Suprapubic skin (tissue), 4 donors: ENCODE measurements around the gene CAMK1D. TPM values are rescaled to one million over a fixed set of nuclear protein-coding genes. Genes with fewer than 3 reads are reported as not detected.

Experiments
- DNase-seq, 2 donors: peaks; one replicate each; pipeline ENCODE4 v3.0.0-alpha.2; 2019; ENCODE audit warnings: low spot score in 2 of 2
- H3K27ac ChIP-seq: fragments of 200-600 bp; sonication (generic); one replicate; pipeline ENCODE4 v1.5.1; 2019
- H3K27me3 ChIP-seq: fragments of 200-600 bp; sonication (generic); one replicate; pipeline ENCODE4 v1.5.1; 2019
- H3K36me3 ChIP-seq: fragments of 200-600 bp; sonication (generic); one replicate; pipeline ENCODE4 v1.5.1; 2019
- H3K4me1 ChIP-seq: fragments of 200-600 bp; sonication (generic); one replicate; pipeline ENCODE4 v1.5.1; 2019
- H3K4me3 ChIP-seq: fragments of 200-600 bp; sonication (generic); one replicate; pipeline ENCODE4 v1.5.1; 2019; ENCODE audit warnings: mild to moderate bottlenecking
- H3K9me3 ChIP-seq: fragments of 200-600 bp; sonication (generic); one replicate; pipeline ENCODE4 v1.5.1; 2019
- EP300 ChIP-seq: sonication (generic); formaldehyde crosslinking; IDR thresholded peaks from one replicate; pipeline ENCODE4 v1.6.1; 2017; ENCODE audit warnings: antibody characterized with exemption
- POLR2A ChIP-seq, 2 donors: fragments of 450-650 bp; IDR thresholded peaks; one replicate each; pipeline ENCODE4 v1.6.1; 2017; ENCODE audit warnings: antibody characterized with exemption in 2 of 2, mild to moderate bottlenecking in 2 of 2, moderate library complexity in 2 of 2
- POLR2AphosphoS5 ChIP-seq, 3 donors: sonication (generic); formaldehyde crosslinking; IDR thresholded peaks; one replicate each; pipeline ENCODE4 v1.6.1; 2017; ENCODE audit warnings: antibody characterized with exemption in 3 of 3
- WGBS: methylation state at CpG from one replicate; pipeline ENCODE4 v1.1.5; 2018; 5-methylcytosine and 5-hydroxymethylcytosine counted together
- total RNA-seq, 4 donors: library from RNA; depleted of rRNA; stranded (reverse); fragments of >200 nt; gene quantifications; one replicate each; pipeline ENCODE4 v1.1.0, GENCODE V29; 2016
- TF ChIP-seq, protein P1 (sequence below), 2 donors: fragments of 200-600 bp in 1 of 2; fragments of 450-650 bp in 1 of 2; sonication (generic) in 1 of 2; IDR thresholded peaks; one replicate each; pipeline ENCODE4 v1.5.1; 2016 to 2019; ENCODE audit warnings: antibody characterized with exemption in 2 of 2, mild to moderate bottlenecking in 1 of 2, moderate library complexity in 1 of 2

CAMK1D gene
- total RNA-seq, 4 donors from 2014 or later: 26.4 to 31.3 (median 30.2) TPM

DNA sequence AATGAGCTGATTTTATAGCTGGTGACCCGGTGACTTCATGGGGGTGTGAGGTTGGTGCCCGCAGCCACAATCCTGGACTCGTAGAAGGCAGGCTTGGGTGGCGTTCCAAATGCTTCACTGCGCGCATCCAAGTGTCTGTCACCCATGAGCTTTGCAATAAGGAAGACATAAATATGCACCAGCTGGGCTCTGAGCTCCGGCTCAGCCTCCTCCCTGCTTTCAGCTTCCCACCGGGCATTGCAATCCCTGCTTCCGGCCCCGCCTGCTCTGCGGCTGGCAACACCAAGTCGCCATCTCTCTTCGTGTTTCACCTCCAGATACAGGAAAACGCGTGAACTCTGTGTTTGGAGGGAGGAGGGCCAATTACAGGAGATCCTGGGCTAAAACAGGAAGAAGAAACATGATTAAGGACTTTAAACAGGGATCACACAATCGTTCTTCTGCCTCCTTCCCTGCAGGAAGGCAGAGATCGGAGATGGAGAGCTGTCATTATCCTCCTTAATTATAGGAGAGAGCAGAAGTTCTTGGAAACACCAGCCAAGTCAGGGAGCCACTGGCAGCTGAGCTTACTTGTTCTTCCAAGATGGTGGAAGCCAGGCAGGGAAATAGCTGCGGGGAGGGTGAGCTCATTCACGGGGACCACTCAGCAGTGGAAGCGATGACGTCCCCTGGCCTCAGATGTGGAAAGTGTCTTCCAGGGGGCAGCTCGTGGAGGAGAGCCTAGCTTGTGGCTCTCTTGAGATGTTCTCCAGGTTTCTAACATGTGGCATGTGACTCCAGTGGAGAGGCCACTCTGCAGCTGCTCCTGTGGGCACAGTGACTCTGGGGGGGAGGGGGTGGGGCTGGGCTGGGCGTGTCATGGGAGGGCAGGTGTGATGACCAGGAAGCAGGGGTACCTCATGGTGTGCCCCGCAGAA lies 134.9 kb downstream of the CAMK1D start:
- H3K27ac ChIP-seq: peak overlapping the region; percentile 48

DNA sequence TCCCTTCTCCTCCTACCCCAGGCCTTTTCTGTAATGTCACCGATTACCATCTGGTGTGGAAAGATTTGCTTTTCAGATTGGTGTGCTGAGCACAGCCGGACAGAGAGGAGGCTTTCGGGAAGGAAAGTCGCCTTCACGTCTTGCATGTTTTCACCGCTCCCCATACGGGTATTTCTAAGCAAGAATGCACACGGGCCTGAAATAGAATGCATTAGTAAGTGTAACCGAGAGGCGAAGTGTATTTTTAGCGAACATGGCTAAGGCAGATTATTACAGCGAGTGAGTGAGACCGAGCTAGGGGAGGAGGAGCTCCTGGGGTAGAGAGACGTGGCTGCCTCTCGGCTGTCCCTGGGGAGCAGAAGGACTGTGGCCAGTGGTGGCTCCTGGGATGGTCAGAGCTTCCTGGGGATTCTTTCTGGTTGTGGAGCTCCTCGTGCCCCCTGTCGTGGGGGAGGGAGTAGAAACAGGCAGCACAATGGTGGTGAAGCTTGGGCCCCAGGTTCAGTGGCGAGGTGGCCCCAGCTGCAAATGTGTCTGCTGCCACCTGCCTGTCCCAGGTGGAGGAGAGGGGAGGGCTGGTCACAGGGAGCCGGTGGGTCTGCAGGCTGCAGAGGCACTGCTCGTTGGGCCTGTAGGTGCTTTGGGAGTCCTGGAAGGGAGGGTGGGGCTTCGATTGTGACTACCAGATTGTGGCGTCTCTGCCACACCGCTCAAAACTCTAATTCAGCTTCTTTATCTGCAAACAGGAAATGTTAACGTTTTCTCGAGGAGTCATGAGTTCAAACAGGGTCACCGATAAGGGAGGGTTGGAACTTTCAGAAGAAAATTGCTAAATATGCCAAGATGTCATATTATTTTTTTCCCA lies 135.8 kb downstream of the CAMK1D start:
- Histone ChIP-seq H3K4me1 (peaks cover 9% of the 10 kb centered on the region), H3K4me3 (no peak overlapping the region), H3K27me3 (no peaks in the 10 kb centered on the region), H3K9me3 (no peaks in the 10 kb centered on the region), H3K36me3 (no peaks in the 10 kb centered on the region), H3K27ac (peak overlapping the region; percentile 48)
- 77% methylated on average over 25 of the region's 26 CpGs for WGBS
- DNase-seq: no peak
- TF ChIP-seq EP300 (no peak), POLR2A (IDR thresholded peaks at IDR 0.05) (no peak), POLR2AphosphoS5 (IDR thresholded peaks at IDR 0.05) (no peak)
- TF ChIP-seq, protein P1, sequence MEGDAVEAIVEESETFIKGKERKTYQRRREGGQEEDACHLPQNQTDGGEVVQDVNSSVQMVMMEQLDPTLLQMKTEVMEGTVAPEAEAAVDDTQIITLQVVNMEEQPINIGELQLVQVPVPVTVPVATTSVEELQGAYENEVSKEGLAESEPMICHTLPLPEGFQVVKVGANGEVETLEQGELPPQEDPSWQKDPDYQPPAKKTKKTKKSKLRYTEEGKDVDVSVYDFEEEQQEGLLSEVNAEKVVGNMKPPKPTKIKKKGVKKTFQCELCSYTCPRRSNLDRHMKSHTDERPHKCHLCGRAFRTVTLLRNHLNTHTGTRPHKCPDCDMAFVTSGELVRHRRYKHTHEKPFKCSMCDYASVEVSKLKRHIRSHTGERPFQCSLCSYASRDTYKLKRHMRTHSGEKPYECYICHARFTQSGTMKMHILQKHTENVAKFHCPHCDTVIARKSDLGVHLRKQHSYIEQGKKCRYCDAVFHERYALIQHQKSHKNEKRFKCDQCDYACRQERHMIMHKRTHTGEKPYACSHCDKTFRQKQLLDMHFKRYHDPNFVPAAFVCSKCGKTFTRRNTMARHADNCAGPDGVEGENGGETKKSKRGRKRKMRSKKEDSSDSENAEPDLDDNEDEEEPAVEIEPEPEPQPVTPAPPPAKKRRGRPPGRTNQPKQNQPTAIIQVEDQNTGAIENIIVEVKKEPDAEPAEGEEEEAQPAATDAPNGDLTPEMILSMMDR (IDR thresholded peaks at IDR 0.05): no peak

More for the DNA sequence above, 134.9 kb downstream of the CAMK1D start:
- DNase-seq: no peak
- no peaks in the 10 kb centered on the region for H3K27me3 ChIP-seq
- peaks cover 9% of the 10 kb centered on the region for H3K4me1 ChIP-seq
- no peak for TF ChIP-seq POLR2A (IDR thresholded peaks at IDR 0.05)
- TF ChIP-seq POLR2AphosphoS5 (IDR thresholded peaks at IDR 0.05): no peak
- TF ChIP-seq, protein P1 (IDR thresholded peaks at IDR 0.05): no peak
- no peak for TF ChIP-seq EP300
- H3K9me3 ChIP-seq: no peaks in the 10 kb centered on the region
- 67% methylated on average over 24 of the region's 24 CpGs for WGBS
- H3K4me3 ChIP-seq: no peak overlapping the region
- no peaks in the 10 kb centered on the region for H3K36me3 ChIP-seq

DNA sequence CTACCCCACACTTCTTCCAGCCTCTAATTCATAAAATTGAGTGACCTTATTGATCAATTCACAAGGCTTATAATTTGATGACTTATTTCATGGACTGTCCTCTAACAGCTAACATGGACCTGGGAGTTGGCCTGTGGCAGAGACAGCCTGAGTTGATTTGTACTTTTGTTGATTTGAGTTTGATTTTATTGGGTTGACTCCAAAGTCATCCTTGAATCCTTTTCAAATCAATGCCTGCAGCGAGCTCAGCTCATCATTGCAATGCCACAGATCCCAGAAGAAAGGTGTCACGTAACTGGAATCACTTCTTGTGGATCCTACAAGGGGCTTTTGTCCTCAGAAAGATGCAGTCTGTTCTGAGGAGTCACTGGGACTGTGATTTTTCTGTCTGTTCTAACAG lies 138.0 kb downstream of the CAMK1D start:
- Histone ChIP-seq H3K9me3 (no peaks in the 10 kb centered on the region), H3K36me3 (no peaks in the 10 kb centered on the region)
- no peak for TF ChIP-seq EP300
- no peak for TF ChIP-seq POLR2AphosphoS5 (IDR thresholded peaks at IDR 0.05)

DNA sequence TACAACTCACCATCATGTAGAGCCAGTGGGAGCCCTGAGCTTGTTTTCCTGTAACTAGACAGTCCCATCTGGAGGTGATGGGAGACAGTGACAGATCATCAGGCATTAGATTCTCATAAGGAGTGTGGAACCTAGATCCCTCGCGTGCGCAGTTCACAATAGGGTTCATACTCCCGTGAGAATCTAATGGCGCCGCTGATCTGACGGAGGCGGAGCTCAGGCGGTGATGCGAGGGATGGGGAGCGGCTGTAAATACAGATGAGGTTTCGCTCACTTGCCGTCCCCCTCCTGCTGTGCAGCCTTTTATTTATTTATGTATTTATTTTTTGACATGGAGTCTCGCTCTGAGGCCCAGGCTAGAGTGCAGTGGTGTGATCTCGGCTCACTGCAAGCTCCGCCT lies 139.3 kb downstream of the CAMK1D start:
- Histone ChIP-seq H3K4me1 (peaks cover 9% of the 10 kb centered on the region), H3K27me3 (no peaks in the 10 kb centered on the region), H3K9me3 (no peaks in the 10 kb centered on the region), H3K4me3 (no peak overlapping the region), H3K36me3 (no peaks in the 10 kb centered on the region), H3K27ac (no peak overlapping the region)
- no peak for DNase-seq
- 95% methylated on average over 16 of the region's 16 CpGs for WGBS
- TF ChIP-seq, protein P1 (IDR thresholded peaks at IDR 0.05): no peak
- no peak for TF ChIP-seq POLR2AphosphoS5 (IDR thresholded peaks at IDR 0.05)
- no peak for TF ChIP-seq EP300
- no peak for TF ChIP-seq POLR2A (IDR thresholded peaks at IDR 0.05)

More for the DNA sequence above, 138.0 kb downstream of the CAMK1D start:
- Histone ChIP-seq H3K27ac (no peak overlapping the region), H3K4me3 (no peak overlapping the region), H3K27me3 (no peaks in the 10 kb centered on the region), H3K4me1 (peaks cover 9% of the 10 kb centered on the region)
- DNase-seq: no peak
- 59% methylated on average over 2 of the region's 2 CpGs for WGBS

DNA sequence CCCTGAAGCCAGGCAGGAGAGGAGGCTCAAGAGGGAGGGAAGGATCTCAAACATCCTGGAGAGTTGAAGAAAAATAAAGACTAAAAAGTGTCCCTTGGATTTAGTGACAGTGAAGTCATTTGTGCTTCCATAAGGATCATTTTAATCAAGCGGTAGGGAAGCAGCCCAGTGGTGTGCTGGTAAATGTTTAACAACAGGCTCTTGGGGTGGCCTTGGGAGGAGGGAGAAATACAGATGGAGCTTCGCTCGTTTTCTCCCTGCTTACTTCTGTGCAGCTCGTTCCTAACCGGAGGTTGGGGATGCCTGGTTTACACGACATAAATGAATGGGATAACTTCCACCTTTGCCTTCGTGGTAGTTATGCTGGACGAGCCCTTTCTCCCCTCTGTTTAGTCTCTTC lies 140.0 kb downstream of the CAMK1D start:
- 89% methylated on average over 8 of the region's 8 CpGs for WGBS
- no peak overlapping the region for H3K4me3 ChIP-seq
- H3K36me3 ChIP-seq: no peaks in the 10 kb centered on the region
- peaks cover 3% of the 10 kb centered on the region for H3K4me1 ChIP-seq
- TF ChIP-seq POLR2A (IDR thresholded peaks at IDR 0.05): no peak
- TF ChIP-seq, protein P1 (IDR thresholded peaks at IDR 0.05): no peak
- TF ChIP-seq EP300: no peak
- TF ChIP-seq POLR2AphosphoS5 (IDR thresholded peaks at IDR 0.05): no peak
- no peak overlapping the region for H3K27ac ChIP-seq
- no peaks in the 10 kb centered on the region for H3K27me3 ChIP-seq
- no peak for DNase-seq
- no peaks in the 10 kb centered on the region for H3K9me3 ChIP-seq
